Fibroblast of skin of right biceps (primary cell): Measurements from ENCODE around the gene NFIA.

Source experiments
- DNase-seq: peaks from one replicate; pipeline ENCODE4 v3.0.0-alpha.2; 2013

NFIA gene

DNA sequence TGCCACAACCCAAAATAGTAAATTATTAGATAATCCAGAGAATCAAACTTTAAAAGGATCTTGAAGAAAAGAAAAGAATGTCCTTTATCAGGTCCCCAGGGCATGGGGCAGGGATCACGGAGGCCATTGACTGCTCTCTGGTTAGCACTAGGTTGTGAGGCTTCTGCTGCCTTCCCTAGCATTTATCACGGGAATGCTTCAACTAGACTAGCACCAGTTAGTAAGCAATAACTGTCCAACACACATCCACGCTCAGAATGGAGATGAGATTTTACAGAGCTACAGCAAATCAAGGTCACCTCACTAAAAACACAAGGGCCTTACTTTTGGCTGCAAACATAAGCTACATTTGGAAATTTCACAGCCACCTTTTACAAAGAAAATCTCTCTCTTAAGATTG lies 304.0 kb downstream of the NFIA start:
- DNase-seq: no peak

DNA sequence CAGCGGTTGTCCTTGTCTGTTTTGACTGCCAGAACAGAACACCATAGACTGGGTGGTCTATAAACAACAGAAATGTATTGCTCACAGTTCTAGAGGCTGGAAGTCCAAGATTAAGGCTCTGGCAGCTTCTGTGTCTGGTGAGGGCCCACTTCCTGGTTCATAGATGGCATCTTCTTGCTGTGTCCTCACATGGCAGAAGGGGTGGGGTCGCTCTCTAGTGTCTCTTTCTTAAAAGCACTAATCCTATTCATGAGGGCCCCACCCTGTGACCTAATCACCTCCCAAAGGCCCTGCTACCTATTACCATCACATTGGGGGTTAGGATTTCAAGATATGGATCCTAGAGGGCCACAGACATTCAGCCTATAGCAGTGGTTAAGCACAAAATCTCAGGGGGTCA lies 304.4 kb downstream of the NFIA start:
- no peak for DNase-seq

DNA sequence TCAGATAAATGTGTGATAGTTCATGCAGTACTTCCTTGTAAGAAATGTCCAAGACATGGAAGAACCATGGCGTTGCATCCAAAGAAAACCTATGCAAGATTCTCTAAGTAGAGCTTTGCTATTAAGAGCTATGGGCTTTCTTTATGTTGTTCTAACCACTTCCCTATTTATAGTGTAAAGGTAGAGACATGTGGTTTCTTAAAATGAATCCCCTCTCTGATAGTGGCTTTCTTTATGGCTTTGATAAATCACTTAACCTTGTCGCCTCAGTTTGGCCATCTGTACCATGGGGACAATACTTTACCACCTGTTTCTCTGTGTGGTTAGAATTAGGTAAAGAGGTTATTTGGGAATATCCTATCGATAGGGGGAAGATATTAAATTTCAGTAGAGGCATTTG lies 305.5 kb downstream of the NFIA start:
- no peak for DNase-seq

DNA sequence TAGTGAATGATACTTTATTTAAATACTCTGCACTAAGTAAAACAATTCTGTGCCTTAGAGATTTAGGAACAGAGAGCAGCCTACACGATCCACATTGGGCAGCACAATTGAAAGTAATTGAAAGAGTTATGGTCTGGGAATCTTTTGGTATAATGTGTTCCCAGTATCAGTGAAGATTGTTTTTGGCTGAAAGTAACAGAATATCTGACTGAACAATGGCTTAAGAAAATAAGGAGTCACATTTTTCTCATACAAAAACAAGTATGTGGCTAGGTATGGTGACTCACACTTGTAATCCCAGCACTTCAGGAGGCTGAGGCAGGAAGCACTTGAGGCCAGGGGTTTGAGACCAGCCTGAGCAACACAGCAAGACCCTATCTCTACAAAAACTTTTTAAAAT lies 306.2 kb downstream of the NFIA start:
- DNase-seq: peak; percentile 70

DNA sequence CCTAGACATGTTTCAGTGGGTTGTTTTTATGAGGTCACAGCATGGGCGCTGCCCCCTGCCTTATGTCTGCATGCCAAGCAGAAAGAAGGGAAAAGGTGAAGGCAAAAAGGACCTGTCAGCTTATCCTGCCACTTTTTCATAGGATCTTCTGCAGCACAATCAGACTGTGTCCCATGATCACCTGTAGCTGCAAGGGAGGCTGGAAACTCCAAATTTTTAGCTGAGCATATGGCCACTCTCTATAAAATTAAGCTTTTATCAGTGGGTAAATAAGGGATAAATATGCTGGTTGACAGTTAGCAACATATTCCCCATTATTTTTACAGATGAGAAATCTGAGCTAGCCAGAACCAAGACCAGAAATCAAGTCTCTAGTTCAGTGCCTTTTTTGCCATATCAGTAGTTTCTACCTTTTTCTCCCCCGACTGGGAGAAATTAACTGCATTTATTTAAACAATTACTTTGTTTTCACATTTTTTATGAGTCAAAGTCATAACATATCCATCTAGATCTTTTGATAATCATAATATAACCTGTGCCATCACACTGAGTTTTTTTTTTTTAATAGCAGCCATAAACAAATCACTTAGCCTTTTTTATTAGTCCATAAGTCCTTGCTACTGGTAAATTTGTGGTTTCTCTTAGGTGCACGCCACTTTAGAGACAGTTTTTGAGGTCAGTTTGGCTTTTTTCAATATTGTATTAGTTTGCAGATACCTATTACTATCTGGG lies 307.0 kb downstream of the NFIA start:
- DNase-seq: no peak

DNA sequence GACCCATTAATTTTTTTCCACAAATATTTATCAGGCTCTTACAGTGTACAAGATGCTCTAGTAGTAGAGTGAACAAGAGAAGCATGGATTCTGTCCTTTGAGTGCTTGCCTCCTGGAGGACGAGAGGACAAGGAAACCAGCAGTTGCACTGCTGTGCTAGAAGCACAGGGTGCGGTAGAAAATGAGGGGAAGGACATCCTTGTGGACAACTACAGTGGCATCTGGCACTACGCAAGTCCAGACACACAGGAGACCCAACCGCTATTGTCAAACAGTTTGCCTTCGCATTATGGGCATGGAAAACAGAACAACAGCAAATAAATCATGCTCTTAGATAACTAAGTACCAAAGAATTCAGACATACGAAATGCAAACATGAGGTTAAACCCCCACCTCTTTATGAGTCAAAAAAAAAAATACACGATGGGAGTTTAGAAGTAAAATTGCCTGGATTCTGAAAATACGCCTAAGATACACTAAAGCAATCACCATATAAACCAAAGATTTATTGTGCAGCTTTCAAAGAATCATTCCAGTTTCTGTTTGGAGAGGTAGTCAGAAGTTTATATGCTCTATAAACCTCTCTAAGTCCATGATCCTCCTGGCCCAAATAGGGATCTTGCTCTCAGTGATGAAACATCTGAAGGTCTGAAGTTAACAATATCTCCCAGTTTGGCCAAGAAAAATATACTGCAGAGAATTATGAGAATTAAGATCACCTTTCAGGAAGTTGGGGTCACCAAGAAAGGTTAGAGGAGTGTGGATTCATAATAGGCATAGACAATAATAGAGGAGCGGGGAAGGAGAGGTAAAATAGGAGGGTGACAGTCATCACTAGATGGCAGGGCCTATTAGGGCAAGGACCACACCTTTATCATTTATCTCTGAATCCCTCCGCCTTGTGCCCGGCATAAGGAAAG lies 307.8 kb downstream of the NFIA start:
- no peak for DNase-seq

DNA sequence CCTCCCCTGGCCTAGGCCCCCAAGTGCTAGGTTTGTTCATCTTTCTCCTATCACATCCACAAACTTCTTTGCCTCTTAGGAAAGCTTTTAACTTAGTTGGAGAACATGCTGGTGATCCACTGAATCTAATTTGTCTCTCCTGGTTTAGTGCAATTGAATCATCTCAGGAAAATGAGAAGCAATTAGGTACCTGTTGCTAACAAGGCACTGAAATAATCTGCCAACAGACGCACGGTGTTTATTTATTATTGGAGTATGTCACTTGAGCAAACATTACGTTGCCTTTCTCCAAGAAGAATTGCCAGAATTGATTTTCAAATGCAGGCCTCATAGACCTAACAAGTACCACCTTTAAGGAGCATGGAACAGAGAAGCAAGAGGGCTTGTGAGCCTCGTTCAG lies 309.4 kb downstream of the NFIA start:
- DNase-seq: no peak

DNA sequence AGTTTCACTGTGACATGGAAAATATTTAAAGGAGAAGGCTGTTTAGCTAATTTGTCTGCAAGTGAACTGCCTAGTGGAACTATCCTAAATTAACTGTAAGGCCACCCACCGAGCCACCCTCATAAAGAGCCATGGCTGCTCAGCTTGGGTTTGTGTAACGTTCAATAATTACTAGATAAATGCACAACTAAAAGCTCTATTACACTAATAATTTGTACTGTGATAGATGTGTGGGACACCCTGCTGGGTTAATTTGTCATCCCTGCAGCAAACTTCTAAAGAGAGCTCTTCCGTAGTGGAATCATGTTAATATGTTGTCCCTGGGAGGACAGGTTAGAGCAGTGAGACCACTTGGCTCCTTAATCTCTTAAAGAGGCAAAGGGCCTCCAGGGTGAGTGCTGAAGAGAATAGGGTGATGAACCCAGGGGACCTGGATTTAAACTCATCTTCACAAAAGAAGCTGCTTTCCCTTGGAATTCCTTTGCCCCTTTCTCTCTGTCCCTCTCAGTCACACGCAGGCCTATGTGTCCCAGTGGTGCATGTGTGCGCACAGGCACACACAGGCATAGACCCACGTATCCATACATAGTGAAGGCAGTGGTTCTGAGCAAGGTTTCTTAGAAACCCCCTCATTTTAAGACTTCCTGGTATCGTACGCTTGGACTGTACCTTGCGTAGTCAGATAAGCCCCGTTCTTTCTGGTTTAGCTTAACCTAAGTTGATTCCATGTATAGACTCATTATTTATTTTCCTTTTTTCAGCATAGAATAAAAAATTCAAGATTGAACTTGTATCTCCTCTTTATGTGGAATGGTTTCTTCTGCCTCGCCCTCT lies 310.3 kb downstream of the NFIA start:
- no peak for DNase-seq

DNA sequence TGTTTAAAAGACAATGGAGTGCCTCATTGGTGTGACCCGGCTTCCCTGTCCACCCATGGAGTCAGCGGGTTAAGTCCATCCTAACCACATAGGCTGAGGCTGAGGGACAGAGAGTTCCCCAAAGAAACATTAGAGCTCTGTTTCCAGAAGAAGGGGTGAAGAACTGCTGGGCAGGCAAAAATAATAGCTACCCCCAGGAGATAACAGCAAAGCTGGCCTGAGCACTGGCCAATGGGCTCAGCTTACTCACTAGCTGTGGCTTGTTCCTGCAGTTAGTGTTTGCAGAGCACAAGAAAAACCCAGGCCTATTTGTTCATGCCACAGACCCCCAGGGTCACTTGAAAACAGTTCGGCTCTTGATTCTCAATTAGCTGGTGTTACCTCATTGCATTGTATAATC lies 311.2 kb downstream of the NFIA start:
- no peak for DNase-seq

DNA sequence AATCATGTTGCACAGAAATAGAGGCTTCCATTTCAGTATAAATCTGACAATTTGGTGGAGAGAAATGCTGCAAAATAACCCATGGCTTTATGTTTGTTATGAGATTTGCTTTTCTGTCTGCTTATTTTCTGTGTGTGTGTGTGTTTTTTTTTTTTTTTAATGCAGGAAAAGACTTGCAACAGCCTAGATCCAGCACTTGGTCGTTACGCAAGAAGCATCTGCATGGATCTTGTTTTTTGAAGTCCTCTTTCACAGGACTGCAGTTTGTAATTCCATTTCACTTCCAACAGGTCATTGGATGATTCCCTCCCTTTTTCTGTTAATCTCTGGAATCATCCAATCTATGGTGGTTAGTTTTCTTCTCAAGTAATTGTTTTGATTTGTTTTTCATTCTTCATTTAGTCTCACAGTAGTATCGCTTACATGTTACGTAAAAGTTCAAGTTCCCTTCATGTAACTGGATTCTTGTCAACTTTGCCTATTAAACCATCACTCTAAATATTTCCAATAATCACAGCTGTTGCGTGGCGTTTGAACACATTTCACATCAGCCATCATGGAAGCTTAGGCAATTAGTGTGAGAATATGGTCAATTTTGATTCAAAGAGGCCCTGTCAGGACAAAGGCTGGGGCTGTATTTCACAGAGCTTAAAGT lies 312.9 kb downstream of the NFIA start:
- no peak for DNase-seq

DNA sequence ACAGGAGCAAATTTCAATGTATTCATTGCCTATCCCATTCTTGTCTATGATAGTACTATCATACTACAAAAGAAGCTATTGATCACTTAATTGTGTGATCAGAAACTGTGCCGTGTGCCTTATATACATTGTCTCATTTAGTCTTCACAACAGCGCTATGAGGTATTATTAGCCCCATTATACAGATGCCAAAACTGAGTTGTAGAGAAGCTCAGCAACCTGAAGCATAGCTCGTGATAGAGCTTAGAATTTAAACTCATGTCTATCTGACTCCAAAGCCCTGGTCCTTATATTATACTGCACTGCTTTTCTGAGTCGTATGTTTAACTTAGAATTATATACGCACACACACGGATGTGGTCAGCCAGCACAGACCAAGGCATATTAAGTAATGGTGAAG lies 315.1 kb downstream of the NFIA start:
- no peak for DNase-seq

DNA sequence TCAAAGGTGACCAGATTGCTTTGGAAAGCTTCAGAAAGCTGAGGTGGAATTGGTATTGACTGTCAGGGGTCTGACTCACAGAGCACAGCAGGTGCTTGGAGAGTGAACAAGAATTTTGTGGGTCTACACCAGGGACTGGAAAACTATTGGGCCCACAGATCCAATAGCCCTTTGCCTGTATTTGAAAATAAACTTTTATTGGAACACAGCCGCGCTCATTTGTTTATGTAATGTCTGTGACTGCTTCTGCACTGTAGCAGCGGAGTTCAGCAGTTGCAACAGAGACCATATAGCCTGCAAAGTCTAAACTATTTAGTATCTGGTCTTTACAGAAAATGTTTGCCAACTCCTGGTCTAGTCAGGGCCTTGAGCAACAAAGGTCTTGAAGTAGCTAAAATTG lies 315.6 kb downstream of the NFIA start:
- DNase-seq: peak; percentile 4

DNA sequence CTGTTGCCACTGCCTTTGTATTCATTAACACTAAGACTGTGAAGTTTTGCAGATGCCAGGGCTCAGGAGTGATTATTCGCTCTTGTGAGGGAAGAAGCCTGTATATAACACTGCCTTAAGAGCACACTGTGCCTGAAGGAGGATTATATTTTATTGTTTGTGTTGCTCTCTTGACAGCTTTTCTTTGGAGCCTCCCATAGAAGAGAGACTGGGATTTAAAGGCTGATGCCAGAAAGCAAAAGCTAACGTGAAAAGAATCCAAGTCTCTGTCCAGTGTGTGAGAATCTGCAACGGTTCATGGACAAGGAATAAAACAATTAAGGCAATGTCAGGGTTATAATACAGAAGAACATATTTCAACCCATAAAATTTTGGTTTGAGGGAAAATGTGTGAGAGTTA lies 316.8 kb downstream of the NFIA start:
- no peak for DNase-seq

DNA sequence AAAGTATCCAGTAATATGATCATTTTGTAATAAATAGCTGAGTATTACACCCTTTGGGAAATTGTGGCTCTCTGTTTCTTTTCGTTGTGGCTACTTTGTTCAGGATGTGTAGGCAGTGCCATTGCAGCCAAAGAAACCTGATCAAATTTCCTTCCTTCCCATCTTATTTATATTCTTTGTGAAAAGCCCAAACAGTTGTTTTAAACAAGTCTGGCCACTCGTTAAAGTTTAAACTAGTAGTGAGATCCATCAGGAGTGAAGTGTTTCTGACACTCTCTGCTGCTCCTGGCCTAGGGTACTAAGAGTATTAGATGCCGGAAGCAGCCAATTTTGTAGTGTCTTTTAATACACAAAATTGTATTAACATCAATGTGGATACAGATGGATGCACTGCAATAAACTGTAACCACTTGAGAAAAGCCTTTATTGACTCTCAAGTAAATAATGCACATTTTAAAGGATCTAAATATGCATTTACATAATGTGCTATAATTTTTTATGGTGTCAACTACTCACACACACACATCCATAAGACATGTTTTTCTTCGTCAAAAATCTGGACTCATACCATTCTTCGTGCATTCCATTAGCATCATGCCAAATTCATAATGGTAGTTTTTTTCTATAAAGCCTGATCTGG lies 317.9 kb downstream of the NFIA start:
- DNase-seq: no peak

DNA sequence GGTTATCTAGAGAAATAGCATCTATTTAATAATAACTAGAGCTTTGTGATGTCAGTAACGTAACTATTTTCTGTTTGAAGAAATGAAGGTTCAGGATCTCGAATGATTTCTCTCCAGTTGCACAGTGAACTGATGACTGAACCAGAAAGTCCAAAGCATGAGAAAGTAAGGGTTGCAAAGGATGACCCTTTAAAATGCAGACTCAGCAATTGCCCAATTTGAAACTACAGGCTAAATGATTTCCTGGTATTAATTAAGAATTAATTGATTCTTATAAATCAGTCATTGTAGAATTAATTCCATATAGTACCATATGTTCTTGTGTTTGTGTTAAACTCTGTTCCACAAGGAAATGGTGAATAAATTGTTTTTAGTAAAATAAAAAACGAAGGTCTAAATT lies 318.6 kb downstream of the NFIA start:
- no peak for DNase-seq

DNA sequence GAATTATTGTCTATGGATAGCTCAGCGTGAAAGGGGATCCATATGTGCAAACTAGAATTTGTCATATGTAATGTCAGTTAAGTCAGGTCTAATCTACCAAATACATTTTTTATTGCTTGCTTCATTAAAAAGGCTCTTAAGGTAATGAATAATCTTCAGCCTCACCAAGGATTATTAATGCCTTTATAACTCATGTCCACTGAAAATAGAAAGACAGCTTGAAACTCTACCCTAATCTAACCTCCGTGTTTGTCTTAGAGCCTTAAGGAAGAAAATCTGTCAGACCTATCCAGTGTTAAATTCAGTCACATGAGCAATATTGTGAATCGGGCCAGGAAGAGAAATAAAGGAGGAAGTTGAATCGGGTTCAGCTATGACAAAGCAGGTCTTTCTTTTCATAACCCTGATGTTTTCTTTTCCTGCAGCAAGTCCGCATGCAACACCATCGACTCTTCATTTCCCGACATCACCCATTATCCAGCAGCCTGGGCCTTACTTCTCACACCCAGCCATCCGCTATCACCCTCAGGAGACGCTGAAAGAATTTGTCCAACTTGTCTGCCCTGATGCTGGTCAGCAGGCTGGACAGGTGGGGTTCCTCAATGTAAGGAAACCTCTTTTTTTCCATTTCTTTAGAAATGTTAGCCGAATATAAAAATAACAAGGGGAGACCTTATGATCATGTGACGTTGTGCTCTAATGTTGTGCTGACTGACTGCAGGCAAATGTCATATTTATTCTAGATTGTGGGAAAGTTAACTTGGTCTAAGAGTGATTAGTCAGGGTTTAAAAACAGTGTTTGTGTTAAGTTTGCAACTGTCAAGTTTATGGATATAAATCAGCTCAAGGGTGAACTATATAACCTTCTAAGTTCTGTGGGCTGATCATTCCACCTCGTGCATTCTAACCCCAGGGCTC lies 321.6 kb downstream of the NFIA start:
- no peak for DNase-seq

DNA sequence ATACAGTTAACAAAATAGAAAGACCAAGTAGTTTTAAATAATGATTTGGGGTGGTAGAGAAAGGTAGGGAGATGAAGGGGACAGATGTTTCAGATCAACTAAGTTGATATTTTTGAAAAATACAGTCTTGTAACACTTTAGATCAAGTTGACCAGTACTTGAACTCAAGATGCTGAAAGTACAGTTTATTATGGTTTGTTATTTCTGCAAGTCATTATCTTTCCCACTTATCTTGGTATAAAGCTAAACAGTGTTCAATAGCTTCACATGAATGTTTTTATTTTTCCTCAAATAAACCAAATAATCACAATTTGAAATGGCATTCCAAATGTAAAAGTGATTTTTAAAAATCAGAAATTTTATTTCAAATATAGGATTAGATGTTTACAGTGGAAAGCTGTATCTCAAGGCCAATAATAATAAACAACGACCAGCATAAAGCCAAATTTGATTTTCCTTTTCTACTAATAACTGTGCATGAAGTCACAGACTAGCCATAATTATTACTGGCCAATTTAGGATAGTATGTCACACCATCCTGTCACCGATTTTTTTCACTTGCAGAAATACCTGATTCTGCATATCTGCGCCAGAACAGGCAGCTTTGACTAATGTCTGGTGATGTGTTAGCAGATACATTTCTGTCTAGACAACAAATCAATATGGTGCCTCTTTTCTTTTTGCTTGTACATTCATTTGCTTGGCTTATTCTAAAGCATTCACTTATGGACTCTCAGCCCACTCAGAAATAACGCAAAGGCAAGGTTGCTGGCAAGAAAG lies 322.4 kb downstream of the NFIA start:
- DNase-seq: no peak

DNA sequence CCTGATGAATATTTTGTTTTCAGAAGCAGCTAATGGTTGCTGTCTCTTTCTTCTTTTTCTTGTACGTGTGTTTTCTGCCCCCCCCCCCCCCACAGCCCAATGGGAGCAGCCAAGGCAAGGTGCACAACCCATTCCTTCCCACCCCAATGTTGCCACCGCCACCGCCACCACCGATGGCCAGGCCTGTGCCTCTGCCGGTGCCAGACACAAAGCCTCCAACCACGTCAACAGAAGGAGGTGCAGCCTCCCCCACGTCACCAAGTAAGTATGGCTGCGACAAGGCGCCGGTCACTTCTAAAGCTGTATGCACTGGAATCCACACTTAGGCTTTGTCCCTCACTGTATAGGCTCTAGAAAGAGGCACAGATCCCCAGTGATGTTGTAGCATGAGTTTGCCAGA lies 324.1 kb downstream of the NFIA start:
- no peak for DNase-seq

DNA sequence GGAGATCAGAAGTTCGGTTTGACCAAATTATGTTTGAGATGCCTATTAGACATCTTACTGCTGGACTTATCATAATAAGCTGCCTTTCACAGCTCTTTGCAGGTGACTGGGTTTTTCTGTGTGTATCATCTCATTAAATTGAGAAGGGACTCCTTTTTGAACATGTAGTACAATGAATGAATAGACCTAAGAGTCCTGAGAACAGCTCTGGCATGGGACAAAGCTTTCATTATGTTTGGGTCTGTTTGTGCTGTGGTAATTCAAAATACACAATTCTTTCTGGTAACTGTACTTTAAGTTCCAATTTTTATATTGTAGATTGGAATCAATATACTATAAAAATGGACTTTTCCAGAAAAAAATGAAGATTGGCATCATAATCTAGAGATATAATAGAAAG lies 330.2 kb downstream of the NFIA start:
- DNase-seq: no peak

DNA sequence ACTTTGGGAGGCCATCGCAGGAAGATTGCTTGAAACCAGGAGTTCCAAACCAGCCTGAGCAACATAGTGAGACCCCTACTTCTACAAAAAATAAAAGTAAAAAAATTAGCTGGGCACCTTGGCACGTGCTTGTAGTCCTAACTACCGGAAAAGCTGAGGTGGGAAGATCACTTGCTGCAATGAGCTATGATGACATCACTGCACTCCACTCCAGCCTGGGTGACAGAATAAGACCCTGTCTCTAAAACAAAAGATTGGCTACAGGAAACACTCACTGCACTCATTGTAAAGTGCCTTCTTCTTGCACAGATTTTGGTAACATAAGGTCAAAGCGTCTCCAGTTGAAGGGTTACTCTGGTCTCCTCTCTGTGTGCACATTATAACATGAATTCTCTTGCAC lies 336.8 kb downstream of the NFIA start:
- DNase-seq: no peak

DNA sequence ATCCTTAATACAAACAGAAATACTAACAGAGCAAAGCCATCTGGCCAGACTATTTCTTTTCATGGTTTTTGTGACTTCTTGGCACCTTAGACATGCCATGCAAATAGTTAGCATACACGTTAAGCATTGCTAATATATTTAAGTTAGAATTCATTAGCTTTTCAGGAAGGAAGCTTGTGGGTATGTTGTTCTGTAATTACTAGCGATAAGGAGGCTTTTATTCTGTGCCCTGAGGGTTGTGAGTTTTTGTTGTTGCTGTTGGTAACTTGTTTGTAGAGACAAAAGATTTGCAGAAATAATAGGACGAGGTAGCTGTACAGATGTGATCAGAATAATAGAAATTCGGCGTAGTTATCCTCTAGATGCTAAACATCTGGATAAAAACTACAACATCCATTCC lies 337.3 kb downstream of the NFIA start:
- DNase-seq: no peak
